ENCODE measurements around the gene COL15A1.

COL15A1 gene

DNA sequence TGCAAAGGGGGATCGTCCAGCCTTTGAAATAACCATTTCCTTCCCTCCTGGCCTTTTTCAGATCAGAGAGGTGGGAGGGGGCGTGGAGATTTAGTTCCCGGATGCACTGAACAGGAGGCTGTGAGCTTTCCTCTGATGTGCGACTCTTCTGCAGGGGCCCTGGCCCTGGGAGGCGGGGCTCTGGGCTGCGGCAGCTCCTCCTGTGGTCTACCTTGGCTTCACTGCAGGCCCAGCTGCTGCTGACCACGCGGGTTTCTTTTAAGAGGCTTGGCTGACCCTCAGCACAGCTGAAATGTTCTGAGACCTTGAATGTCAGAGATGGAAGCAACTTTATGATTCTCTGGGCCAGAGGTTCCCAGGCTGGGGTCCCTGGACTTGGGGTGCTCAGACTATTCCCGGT, 27.0 kb upstream of the COL15A1 start:
- DNase-seq (ENCODE audit: low read depth), result no peak

DNA sequence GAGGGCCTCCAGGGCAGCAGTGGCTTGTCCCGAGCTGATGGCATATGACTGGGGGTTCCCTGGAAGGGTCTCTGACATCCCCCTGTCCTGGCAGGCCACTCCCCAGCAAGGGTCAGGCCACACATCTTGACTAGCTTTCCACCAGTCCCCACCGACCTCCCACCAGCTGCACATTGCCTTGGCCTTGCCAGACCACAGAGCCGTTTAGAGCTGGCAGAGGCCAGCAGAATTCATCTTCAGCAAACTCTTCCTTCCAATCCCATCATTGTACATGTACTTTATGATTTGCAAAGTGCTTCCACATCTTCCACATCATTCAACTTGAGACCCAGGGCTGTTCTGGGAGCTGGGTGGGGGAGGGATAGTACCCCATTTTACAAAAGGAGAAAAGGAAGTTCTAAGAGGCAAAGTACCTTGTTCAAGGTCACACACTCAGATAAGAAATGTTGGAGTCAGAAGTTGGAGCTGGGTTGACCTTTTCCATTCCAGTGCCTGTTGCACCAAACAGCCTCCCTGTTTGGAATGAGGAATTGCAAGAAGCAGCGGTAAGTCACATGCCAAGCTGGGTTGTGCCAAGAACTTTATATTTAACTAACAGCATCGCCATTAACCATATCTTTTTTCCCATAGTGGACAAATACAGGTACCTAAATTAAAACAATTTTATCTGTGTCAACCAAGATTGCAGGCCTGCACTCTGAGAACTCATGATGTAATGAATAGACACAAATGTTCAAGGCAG, 25.8 kb upstream of the COL15A1 start:
- peak; percentile 19 for DNase-seq (ENCODE audit: low read depth)

DNA sequence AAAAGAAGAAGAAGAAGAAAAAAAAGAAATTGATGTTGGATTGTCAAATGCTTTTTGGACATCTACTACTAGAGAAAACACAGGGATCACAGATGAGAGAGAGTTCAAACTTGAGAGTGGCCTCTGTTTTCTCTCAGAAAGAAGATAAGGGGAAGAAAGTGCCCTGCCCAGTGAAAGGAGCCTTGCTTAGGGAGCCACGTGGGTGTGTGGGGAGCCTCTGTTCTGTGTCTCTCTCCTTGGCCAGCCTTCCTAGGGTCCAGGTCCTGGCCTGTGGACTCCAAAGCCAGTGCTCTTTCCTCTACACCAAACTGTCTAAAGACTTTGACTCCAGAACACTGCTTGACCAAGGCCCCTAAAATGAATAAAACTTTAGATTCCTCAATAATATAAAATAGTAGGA, 22.0 kb upstream of the COL15A1 start:
- no peak for DNase-seq (ENCODE audit: low read depth)

DNA sequence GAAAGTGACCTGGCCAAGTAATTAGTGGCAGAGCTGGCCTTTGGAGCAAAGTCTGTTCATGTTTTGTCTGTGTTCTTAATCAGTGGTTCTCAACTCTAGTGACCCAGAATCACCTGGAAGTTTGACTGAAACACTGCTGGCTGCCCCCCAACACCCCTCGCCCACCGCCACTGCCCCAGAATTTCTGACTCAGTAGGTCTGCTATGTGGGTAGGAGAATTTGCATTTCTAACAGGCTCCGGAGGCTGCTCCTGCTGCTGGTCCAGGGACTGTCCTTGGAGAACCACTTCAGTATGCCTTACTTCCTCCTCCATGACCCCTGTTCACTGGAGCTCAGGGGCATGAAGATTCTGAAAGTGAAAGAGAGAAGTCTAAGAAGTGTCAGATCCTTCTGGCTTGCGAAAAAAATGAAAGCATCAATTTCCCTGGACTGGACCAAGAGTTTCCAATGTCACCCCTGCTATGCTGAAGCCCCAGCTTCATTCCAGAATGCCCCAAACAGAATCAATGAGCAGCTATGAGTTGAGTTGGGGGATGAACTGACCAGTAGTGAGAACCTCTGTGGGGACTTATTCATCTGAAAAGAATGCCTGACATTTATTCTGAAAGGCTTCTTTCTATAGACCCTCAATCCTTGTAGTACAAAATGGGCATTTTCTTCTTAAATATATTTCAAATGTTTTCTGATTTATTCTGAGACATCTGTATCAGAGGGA, 20.8 kb upstream of the COL15A1 start:
- DNase-seq (ENCODE audit: low read depth), result peak; percentile 55

DNA sequence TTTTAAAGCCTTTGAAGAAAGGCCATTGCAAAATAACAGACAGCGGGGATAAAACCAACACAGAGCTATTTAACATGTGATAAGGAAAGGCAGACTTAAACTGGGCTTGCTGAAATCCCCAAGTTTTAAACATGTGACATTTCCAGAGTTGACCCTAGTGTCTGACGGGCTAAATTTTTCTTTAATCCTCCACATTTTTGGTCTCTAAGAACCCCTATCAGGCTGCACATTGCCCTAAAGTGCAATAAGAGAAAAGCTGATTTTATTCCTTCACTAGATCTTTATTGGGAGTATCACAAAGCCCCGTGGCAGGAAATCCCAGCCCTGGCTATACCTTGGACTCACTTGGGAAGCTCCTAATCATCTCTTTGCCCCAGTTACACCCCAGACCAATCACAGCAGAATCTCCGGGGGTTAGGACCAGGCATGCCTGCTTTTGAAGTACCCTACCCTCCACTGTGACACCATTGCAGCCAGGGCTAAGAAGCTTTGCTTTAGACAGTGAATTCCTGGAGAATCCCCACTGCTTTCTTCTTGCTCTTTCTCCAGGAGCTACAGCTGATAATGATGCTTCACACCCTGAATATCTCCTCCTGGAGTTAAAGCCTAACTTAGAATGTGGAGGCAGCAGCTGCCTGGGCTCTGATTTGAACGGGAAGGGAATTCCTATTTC, 20.1 kb upstream of the COL15A1 start:
- DNase-seq (ENCODE audit: low read depth), result no peak

DNA sequence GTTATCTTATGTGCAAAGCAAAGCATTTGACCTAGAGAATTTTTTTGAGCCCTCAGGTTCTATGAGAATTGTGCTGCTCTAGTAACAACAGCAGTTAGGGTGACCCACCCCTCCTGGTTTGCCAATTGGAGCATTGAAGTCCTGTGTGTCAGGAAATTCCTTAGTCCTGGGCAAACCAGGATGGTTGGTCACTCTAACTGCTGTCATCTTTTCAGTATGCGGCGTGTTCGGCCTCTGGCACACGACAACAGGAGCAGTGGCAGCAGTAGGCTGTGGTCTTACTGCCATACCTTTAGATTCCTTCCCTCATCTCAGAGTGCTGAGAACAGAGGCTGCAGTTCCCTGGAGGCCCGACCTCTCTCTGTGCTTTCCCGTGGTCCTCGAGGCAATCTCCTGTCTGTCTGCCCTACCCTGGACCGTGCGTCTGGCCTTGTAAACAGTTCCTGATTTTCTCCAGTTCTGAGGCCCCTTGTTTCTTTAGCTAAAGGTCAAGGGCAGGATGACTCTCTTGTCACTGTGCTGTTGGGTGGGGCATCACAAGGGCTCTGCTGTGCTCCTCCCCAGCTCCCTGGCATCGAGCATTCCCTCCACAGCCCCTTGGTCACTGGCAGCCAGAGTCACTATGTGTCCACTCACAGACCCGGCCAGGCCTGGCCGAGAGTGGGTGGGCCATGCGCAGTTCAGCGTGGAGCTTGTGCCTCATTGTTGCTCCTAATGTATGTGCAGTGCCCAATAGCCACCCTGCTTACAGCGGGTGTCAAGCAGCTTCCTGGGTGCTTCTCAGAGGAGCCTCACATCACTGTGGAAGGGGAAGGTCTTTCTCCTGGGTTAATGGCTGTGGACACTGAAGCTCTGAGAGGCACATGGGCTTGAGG, 18.5 kb upstream of the COL15A1 start:
- DNase-seq (ENCODE audit: low read depth), result peak; percentile 29

DNA sequence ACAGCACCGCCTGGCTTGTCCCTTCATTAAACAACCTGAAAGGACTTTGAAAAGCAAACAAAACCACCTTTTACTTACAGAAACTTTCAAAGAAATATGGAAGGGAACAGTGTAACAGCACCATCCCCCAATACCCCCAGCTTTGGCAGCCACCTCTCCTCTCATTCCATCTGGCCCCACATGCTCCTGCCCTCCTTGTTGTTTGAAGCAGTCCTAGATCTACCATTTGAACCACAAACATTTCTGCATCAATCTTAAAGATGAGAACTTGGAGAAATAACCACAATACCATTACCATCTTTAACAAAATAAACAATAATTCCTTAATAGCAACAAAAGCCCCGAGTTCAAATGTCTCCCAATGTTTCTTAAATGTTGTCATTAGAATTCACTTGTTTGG, 17.8 kb upstream of the COL15A1 start:
- peak; percentile 31 for DNase-seq (ENCODE audit: low read depth)

DNA sequence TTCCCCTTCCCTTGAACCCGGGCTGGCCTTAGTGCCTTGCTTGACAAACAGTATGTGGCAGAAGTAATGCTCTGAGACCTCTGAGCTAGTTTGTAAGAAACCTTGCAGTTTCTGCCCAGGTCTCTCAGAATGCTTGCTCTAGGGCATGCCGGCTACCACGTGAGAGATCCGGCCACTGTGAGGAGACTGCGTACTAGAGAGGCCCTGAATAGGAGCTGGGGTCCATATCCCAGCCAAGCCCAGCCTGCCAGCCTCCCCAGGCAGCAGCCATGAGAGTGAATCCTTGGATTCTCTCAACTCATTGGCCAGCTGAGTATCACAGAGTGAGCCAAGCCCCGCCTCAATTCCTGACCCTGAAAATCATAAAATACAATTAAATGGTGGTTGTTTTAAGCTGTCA, 16.0 kb upstream of the COL15A1 start:
- DNase-seq (ENCODE audit: low read depth), result no peak

DNA sequence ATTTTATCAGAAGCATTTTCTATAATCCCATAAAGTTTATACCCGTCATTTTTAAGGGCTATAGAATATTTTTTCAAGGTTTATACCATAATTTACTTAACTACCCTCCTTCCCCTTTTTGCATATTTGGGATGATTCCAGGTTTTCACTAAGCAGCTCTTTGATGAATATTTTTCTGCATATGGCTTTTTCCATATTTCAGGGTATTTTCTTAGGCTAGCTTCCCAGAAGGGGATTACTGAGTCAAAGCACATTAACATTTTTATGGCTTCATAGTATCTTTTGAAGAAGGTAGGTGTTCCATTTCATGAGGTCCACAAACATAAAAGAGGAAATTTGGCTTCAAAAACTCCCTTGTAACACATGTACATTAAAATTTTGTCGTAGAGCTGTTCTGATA, 14.6 kb upstream of the COL15A1 start:
- DNase-seq (ENCODE audit: low read depth), result peak; percentile 39

DNA sequence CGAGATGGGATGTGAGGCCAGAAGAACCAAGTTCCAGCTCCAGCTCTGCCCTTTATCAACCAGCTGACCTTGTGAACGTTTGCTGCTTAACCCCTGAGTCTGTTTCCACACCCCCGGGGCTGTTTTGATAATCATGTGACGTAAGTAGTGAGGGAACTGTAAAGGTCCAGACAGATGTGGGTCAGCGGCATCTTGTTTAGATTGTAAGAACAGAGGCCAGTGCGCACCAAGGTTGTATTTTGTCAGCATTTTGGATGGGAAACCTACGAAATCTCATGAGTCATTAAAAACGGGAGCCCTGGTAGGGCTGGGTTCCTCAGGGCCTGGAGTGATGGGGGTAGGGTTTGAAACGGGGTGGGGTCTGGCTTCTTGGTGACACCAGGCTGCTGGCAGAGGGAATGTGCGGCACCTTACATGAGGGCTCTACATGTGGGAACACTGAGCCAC, 13.8 kb upstream of the COL15A1 start:
- no peak for DNase-seq (ENCODE audit: low read depth)

DNA sequence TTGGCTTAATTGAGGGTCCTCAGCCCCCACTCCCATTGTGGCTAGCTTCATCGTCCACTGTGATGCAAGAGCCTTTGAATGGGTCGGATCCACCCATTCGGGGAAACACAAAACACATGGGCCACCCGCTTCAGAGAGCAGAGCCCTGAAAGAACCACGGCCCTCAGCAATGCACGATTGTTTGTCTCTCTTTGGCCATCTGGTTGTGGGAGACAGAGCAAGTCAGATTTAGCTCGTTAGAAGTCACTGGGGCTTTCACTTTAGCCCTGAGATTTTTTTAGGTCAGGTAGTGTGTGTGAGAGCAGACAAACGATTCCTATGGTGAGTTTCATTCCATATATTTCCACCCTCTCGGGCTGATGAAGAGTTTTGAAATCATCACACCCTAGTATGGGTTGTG, 12.9 kb upstream of the COL15A1 start:
- no peak for DNase-seq (ENCODE audit: low read depth)

DNA sequence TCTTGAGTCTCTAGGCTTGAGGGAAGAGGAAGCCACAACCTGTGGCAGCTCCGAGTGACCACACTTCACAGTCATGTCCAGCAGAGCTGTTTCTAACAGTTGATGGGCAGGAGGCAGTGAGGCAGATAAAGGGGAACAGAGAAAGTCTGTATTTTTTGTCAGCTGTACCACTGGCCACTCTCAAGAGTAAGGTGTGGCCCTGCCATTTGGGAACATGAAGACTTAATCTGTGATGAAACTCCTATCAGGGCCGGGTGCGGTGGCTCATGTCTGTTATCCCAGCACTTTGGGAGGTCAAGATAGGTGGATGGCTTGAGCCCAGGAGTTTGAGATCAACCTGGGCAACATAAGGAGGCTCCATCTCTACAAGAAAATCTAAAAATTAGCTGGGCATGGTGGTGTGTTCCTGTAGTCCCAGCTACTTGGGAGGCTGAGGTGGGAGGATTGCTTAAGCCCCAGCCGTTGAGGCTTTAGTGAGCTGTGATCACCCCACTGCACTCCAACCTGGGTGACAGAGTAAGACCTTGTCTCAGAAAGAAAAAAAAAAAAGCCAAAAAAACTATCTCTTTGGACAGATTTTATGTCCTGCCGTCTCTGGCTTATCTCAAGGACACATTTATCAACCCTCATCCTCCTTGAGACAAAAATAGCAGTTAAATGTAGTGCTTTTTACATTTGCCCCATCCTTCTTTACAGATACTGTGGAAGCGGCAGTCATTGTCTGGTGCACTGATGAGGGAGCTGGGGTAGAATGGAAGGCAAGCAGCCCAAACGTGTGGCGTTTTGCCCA, 11.9 kb upstream of the COL15A1 start:
- no peak for DNase-seq (ENCODE audit: low read depth)

DNA sequence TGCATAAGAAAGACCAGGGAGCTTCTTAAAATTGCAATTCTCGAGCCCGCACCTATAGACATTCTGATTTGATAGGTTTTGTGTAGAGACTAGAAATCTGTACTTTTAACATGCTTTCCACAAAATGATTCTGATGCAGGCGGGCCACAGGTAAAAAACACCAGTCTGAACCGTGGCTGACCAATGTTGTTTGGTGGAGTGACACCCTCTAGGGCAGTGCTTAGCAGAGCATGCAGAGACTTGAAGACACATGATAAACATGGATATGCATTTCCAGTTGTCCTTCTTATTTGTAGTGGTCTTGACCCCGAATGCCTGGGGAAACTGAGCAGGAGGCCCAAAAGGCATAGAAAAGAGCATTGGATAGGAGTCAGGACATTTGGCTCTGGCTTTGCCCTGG, 10.5 kb upstream of the COL15A1 start:
- no peak for DNase-seq (ENCODE audit: low read depth)

DNA sequence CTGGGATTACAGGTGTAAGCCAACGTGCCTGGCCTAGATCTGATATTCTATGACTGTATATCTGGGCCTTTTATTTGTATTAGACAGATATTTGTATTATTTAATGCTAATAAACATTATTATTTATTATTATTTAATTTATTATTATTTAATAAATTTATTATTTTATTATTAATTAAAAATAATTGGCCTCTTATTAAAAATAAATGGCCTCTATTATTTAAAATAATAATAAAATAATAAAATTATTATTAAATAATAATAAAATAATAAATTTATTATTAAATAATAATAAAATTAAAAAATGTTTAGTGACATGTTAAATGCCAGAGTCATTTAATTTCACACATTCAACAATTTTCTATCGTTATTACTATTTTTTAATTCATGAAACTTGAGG, 9.8 kb upstream of the COL15A1 start:
- DNase-seq (ENCODE audit: low read depth), result no peak

DNA sequence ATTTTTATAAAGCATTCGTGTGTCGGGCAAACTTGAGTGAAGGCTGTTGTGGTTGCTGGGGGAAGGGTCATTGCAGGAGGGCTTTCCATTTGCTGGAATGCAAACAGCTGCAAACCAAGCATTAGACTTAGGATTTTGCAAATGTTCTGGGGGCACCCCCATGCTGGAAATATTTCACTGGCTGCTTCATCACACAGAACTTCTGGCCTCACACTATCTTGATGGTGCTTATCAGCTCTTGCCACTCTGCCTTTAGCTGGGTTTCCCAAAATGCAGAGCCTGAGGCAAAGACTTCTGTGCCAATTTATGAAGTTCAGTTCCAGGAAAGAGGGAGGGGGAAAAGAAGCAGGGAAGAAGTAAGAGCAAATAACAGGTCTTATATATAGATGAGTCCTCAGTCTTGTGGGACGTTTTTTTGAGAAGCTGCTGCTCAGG, 8.6 kb upstream of the COL15A1 start:
- DNase-seq (ENCODE audit: low read depth), result no peak

DNA sequence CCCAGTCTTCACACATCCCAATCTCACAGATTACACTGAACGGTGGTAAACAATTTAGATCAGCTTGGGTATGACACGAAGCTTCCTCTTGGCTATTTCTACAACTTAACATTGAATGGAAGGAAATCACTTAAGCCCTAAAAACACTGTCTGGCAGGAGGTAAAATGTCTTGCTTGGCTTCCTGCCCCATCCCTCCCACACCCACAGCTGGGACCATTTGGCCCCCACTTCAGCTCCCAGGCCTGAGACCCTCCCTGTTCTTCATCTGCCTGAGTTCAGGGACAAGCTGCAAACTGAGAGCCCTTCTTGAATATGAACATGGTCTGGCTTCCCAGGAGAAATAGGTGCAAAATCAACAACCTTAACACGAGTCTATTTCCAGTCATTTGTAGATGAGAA, 3.4 kb upstream of the COL15A1 start:
- DNase-seq (ENCODE audit: low read depth), result no peak

DNA sequence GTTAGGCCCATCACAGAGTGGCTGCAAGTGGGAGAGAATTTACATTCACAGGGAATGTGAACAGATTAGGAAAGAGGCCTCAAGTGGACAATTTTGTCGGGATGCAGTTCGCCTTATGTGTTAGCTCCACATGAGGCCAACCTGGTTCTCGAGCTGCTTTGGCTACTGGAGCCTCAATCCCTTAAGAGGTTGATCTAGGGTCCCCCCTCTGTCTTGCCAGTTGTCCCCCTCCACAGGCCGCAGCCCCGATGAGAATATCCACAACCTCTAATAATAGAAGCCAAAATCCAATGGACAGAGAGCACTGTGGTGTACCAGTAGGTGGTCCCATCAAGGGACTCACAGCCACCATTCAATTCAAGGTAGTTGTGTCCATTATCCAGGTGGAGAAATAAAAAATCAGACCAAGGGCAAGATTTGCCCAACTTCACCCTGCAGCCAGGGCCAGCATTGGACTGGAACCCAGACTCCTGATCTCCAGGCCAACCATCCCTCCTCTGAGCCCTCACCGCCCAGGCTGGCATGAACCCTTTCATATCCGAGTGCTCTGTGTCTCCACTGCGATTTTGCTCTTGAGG, 1.7 kb upstream of the COL15A1 start:
- no peak for DNase-seq (ENCODE audit: low read depth)

DNA sequence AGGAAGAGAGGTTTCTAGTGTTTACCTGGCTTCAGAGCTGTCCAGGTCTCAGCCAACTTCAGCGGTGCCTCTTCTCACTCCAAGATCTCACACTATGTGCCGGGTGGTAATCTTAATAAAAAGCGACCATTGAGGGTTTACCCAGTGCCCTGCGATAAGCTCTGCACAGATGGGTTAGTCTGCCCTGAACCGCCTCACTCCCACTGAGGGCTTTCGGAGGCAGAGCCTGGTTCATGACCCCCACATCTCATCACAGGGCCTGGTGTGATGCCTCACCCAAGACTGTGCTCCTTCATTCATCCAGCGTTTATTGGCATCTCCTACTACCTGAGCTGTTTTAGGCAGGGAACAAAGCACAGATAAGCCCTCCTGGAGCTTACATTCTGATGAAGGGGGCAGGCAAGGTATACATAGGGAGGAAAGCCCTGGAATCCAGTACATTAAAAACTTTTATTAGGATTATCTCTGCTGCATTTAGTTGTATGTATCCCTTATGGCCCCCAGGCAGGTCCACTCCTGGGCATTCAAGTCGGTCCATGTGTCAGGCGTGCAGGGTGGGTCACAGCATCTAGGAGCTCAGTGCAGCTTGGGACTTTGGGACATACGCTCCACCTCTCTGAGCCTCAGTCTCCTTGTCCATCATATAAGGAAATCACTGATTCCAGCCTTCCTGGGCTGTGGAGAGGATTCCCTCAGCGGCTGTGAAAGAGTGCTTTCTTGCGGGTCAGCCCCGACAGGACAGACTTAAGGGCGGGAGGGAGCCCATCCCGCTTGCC, 613 bp upstream of the COL15A1 start:
- no peak for DNase-seq (ENCODE audit: low read depth)

DNA sequence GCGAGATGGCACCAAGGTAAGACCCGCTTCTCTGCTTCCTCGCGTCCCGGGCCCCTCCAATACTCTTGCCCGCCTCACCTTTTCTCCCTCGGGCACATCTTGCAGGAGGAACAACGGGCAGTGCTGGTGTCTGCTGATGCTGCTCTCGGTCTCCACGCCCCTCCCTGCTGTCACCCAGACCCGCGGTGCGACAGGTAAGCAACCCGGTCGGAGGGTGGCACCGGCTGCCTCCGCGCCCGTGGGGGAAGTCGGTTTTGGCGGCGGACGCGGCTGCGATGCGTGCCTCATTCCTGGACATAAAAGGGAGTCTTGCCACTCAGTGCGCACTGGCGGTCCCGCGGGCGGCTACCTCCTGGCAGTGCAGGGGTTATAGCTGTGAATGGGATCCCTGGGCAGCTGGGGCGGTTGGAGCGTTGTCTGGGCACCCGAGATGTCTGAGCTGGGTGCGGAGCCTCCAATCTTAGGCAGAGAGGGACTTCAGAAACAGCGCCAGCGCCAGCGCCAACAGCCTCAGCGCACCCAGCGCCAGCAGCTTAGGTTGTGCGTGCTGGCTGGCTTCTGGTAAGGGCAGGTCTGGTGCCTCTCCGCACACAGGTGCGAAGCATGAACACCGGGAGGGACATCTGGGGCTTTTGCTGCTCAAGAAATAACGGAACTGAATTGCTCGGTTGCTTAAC, 488 bp downstream of the COL15A1 start:
- DNase-seq (ENCODE audit: low read depth), result peak; percentile 35

DNA sequence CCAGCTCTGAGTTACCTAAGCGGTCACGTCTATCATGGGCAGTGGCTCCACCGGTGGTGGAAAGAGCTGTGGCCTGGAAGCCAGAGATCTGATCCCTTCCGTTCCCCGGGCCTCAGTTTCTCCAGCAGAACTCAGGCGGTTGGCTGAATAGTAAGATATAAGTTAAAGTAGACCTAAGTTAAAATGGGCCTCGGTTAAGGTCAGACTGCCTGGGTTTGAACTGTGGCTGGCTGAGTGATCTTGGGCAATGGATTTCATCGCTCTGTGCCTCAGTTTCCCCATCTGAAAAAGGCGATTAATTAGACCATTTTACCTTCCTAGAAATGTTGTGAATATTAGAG, 997 bp downstream of the COL15A1 start:
- no peak for DNase-seq (ENCODE audit: low read depth)
